ENCODE data around the gene ARVCF. TPM values are rescaled to one million over a fixed set of nuclear protein-coding genes. Genes with fewer than 3 reads are reported as not detected.

ARVCF gene
- total and polyA plus RNA-seq, 2 experiments from 2014 or later = 40.3 to 55.5 TPM

- Histone ChIP-seq H3K36me3 (peaks cover 3% of the 10 kb centered on the region), H3K27ac (no peak overlapping the region), H3K4me1 (ENCODE audit: low read depth) (no peaks in the 10 kb centered on the region), H3K4me3 (no peak overlapping the region), H3K27me3 (no peaks in the 10 kb centered on the region), H3K9me3 (ENCODE audit: low read depth) (no peaks in the 10 kb centered on the region)
- DNase-seq (ENCODE audit: low read depth in 1 of 2, low spot score in 1 of 2) = no peak
- TF ChIP-seq, protein P1, sequence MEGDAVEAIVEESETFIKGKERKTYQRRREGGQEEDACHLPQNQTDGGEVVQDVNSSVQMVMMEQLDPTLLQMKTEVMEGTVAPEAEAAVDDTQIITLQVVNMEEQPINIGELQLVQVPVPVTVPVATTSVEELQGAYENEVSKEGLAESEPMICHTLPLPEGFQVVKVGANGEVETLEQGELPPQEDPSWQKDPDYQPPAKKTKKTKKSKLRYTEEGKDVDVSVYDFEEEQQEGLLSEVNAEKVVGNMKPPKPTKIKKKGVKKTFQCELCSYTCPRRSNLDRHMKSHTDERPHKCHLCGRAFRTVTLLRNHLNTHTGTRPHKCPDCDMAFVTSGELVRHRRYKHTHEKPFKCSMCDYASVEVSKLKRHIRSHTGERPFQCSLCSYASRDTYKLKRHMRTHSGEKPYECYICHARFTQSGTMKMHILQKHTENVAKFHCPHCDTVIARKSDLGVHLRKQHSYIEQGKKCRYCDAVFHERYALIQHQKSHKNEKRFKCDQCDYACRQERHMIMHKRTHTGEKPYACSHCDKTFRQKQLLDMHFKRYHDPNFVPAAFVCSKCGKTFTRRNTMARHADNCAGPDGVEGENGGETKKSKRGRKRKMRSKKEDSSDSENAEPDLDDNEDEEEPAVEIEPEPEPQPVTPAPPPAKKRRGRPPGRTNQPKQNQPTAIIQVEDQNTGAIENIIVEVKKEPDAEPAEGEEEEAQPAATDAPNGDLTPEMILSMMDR (IDR thresholded peaks at IDR 0.05; ENCODE audit: low read depth, low read length) = no peak
These were observed 35.3 kb downstream of the ARVCF start for GRCh38 chr22:19981171-19981960.

GRCh38 chr22:19980766-19981165 is 35.9 kb downstream of the ARVCF start:
- H3K4me3 ChIP-seq = no peak overlapping the region
- no peaks in the 10 kb centered on the region for H3K4me1 ChIP-seq (ENCODE audit: low read depth)
- H3K36me3 ChIP-seq = peaks cover 3% of the 10 kb centered on the region
- H3K9me3 ChIP-seq (ENCODE audit: low read depth) = no peaks in the 10 kb centered on the region
- no peaks in the 10 kb centered on the region for H3K27me3 ChIP-seq
- no peak for DNase-seq (ENCODE audit: low read depth in 1 of 2, low spot score in 1 of 2)
- TF ChIP-seq, protein P1 (IDR thresholded peaks at IDR 0.05; ENCODE audit: low read depth, low read length) = no peak
- H3K27ac ChIP-seq = no peak overlapping the region

- Histone ChIP-seq H3K9me3 (ENCODE audit: low read depth) (no peaks in the 10 kb centered on the region), H3K27me3 (no peaks in the 10 kb centered on the region), H3K4me1 (ENCODE audit: low read depth) (no peaks in the 10 kb centered on the region), H3K27ac (no peak overlapping the region), H3K36me3 (peaks cover 3% of the 10 kb centered on the region), H3K4me3 (no peak overlapping the region)
- DNase-seq (ENCODE audit: low read depth in 1 of 2, low spot score in 1 of 2) = no peak
- TF ChIP-seq, protein P1 (IDR thresholded peaks at IDR 0.05; ENCODE audit: low read depth, low read length) = no peak
These were observed 36.7 kb downstream of the ARVCF start for GRCh38 chr22:19979712-19980493.

- Histone ChIP-seq H3K27me3 (no peaks in the 10 kb centered on the region), H3K27ac (no peak overlapping the region), H3K4me1 (ENCODE audit: low read depth) (no peaks in the 10 kb centered on the region), H3K4me3 (no peak overlapping the region), H3K36me3 (peaks cover 3% of the 10 kb centered on the region), H3K9me3 (ENCODE audit: low read depth) (no peaks in the 10 kb centered on the region)
- no peak for DNase-seq (ENCODE audit: low read depth in 1 of 2, low spot score in 1 of 2)
- TF ChIP-seq, protein P1 (IDR thresholded peaks at IDR 0.05; ENCODE audit: low read depth, low read length) = no peak
These were observed 37.9 kb downstream of the ARVCF start for GRCh38 chr22:19978748-19979147.

GRCh38 chr22:19977296-19978243 is 39.1 kb downstream of the ARVCF start:
- no peak overlapping the region for H3K4me3 ChIP-seq
- peaks cover 3% of the 10 kb centered on the region for H3K36me3 ChIP-seq
- TF ChIP-seq, protein P1 (IDR thresholded peaks at IDR 0.05; ENCODE audit: low read depth, low read length) = no peak
- DNase-seq (ENCODE audit: low read depth in 1 of 2, low spot score in 1 of 2) = no peak
- H3K4me1 ChIP-seq (ENCODE audit: low read depth) = no peaks in the 10 kb centered on the region
- H3K9me3 ChIP-seq (ENCODE audit: low read depth) = no peaks in the 10 kb centered on the region
- no peaks in the 10 kb centered on the region for H3K27me3 ChIP-seq
- H3K27ac ChIP-seq = no peak overlapping the region
